ENCODE results near the gene ZNF76.
A peak's percentile ranks its signal among the peaks of the same experiment; 100 is the strongest.
"Not testable (repeated sequence)": the region's sequence is repeated elsewhere in the genome, so short reads cannot be mapped to it uniquely, and the experiment has no call there.

ZNF76 gene

DNA sequence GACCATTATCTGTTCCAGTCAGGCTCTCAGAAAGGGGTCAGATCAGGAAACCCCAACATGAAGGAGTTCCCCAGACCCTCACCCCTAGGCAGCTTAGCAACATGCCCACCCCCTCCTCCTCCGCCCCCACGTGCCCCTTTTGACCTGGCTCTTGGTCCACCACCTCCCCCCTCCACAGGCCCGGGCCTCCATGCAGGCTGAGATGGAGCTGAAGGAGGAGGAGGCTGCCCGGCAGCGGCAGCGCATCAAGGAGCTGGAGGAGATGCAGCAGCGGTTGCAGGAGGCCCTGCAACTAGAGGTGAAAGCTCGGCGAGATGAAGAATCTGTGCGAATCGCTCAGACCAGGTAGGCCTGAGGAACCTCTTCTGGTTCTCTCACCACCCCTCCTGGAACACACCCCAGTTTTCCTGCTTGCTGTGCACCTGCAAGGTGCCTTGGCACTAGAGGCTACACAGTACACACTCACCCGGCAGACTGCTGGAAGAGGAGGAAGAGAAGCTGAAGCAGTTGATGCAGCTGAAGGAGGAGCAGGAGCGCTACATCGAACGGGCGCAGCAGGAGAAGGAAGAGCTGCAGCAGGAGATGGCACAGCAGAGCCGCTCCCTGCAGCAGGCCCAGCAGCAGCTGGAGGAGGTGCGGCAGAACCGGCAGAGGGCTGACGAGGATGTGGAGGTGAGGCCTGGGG is 60.0 kb downstream of the ZNF76 start:
- no peak for DNase-seq (ENCODE audit: insufficient read length)
- no peak for FAIRE-seq
- TF ChIP-seq TAF1 (IDR thresholded peaks at IDR 0.05; ENCODE audit: borderline replicate concordance, low read depth, low read length) (no peak), POLR2AphosphoS5 (IDR thresholded peaks at IDR 0.05; ENCODE audit: low read depth, low read length) (no peak), POLR2A (IDR thresholded peaks at IDR 0.05; ENCODE audit: low read depth, low read length) (no peak)

GRCh38 chr6:35320031-35320410 is 60.5 kb downstream of the ZNF76 start:
- no peak for TF ChIP-seq TAF1 (IDR thresholded peaks at IDR 0.05; ENCODE audit: borderline replicate concordance, low read depth, low read length)
- TF ChIP-seq POLR2A (IDR thresholded peaks at IDR 0.05; ENCODE audit: low read depth, low read length), result no peak
- no peak for TF ChIP-seq POLR2AphosphoS5 (IDR thresholded peaks at IDR 0.05; ENCODE audit: low read depth, low read length)
- DNase-seq (ENCODE audit: insufficient read length) (no peak), FAIRE-seq (no peak)

- DNase-seq (ENCODE audit: insufficient read length), result no peak
- TF ChIP-seq TAF1 (IDR thresholded peaks at IDR 0.05; ENCODE audit: borderline replicate concordance, low read depth, low read length) (no peak), POLR2A (IDR thresholded peaks at IDR 0.05; ENCODE audit: low read depth, low read length) (no peak), POLR2AphosphoS5 (IDR thresholded peaks at IDR 0.05; ENCODE audit: low read depth, low read length) (no peak)
- FAIRE-seq, result no peak
Observed at GRCh38 chr6:35321091-35321490, 61.6 kb downstream of the ZNF76 start.

DNA sequence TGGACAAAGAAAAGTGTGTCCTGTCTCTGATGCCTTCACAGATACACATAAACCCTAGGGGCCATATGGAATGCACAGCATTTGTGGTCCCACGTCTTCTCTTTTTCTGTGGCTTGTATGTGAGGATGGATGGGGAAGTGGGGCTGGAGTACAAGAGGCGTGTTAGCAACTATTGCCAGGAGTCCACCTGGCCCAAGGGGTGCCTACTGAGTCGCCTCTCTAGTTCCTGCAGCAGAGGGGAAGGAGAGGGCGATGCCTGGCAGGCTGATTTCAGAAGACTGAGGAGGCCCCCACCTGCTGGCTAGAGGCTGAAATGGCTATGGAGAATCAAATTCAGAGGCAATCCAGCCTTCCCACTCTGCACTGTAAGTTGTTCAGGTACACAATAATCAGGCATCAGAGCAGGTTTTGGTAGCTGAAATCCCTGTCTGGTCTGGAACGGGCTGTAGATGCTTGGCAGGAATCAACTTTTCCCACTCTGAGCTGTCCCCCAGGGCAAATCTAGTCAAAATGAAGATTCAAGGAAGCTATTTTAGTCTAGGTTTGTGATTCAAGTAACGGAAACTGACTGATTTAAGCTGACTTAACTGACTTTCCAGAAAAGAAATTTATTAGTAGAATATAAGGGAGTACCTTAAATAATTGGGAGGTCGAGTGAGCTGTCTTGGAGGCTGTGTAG is 68.0 kb downstream of the ZNF76 start:
- TF ChIP-seq POLR2AphosphoS5 (IDR thresholded peaks at IDR 0.05; ENCODE audit: low read depth, low read length), result no peak
- TF ChIP-seq TAF1 (IDR thresholded peaks at IDR 0.05; ENCODE audit: borderline replicate concordance, low read depth, low read length), result no peak
- no peak for TF ChIP-seq POLR2A (IDR thresholded peaks at IDR 0.05; ENCODE audit: low read depth, low read length)
- peak; percentile 51 for DNase-seq (ENCODE audit: insufficient read length)
- FAIRE-seq, result no peak

DNA sequence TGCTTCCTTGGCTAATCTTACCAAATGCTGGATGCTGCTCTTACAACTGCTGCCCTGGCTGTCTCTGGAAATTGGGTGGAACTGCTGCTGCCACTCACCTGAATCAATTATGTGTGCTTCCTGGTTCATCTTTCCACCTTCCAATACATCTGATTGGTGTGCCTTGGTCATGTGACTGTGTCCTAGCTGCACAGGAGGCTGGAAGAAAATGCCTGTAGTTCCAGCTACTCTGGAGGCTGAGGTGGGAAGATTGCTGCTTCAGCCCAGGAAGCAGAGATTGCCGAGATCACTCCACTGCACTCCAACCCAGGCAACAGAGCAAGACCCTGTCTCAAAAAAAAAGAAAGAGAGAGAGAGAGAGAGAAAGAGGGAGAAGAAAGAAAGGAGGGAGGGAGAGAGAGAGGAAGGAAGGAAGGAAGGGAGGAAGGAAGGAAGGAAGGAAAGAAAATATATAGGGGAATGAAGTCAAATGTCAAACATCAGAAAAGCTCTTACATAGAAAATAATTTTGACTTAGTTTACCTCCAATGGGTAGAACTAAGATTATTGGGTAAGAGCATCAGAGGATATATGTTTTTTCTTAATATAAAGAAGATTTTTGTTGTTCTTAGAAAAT is 68.7 kb downstream of the ZNF76 start:
- no peak for TF ChIP-seq POLR2A (IDR thresholded peaks at IDR 0.05; ENCODE audit: low read depth, low read length)
- TF ChIP-seq TAF1 (IDR thresholded peaks at IDR 0.05; ENCODE audit: borderline replicate concordance, low read depth, low read length), result no peak
- no peak for TF ChIP-seq POLR2AphosphoS5 (IDR thresholded peaks at IDR 0.05; ENCODE audit: low read depth, low read length)
- DNase-seq (ENCODE audit: insufficient read length), result no peak
- FAIRE-seq, result no peak

DNA sequence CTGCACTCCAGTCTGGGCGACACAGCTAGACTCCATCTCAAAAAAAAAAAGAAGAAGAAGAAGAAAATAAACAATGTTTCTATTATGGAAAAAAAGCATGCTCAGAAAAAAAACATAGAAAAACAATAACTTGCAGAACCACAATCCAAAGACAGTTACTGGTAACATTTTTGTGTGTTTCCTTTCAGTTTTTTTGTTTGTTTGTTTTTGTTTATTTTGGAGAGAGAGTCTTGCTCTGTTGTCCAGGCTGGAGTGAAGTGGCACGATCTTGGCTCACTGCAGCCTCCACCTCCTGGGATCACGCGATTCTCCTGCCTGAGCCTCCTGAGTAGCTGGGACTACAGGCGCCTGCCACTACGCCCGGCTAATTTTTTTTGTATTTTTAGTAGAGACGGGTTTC is 69.4 kb downstream of the ZNF76 start:
- not testable (repeated sequence) for FAIRE-seq; DNase-seq (ENCODE audit: insufficient read length)

DNA sequence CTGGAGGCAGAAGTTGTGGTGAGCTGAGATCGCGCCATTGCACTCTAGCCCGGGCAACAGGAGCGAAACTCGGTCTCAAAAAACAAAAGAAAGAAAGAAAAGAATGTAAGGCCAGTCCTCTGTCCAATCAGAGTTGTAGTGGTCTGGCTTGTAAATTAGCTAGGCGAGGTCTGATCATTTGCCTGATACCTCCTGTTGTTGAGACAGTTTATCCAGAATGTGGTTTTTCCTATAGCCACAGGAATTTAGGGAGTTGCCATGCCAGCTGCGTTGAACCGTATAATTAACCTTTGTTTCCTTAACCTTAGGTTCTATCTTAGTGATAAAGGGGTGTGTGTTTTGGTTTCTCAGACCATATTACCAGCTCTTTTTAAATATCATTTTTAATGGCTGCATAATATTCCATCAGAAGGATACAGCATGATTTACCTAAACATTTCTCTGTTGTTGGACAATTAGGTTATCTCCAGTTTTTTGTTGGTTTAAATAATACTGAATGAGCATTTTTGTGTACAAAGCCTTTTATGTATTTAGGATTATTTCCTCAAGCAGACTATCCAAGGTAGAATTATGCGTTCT is 71.1 kb downstream of the ZNF76 start:
- no peak for FAIRE-seq
- DNase-seq (ENCODE audit: insufficient read length), result no peak
- TF ChIP-seq POLR2AphosphoS5 (IDR thresholded peaks at IDR 0.05; ENCODE audit: low read depth, low read length) (no peak), POLR2A (IDR thresholded peaks at IDR 0.05; ENCODE audit: low read depth, low read length) (no peak), TAF1 (IDR thresholded peaks at IDR 0.05; ENCODE audit: borderline replicate concordance, low read depth, low read length) (no peak)

DNA sequence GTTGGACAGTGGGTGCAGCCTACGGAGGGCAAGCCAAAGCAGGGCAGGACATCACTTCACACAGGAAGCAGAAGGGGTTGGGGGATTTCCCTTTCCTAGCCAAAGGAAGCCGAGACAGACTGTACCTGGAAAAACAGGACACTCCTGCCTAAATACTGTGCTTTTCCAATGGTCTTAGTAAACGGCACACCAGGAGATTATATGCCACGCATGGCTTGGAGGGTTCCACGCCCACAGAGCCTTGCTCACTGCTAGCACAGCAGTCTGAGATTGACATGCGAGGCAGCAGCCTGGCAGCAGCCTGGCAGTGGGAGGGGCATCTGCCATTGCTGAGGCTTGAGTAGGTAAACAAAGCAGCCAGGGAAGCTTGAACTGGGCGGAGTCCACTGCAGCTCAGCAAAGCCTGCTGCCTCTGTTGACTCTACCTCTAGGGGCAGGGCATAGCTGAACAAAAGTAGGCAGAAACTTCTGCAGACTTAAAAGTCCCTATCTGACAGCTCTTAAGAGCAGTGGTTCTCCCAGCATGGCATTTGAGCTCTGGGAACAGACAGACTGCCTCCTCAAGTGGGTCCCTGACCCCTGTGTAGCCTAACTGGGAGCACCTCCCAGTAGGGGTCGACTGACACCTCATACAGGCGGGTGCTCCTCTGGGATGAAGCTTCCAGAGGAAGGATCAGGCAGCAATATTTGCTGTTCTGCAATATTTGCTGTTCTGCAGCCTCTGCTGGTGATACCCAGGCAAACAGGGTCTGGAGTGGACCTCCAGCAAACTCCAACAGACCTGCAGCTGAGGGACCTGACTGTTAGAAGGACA is 72.7 kb downstream of the ZNF76 start:
- not testable (repeated sequence) for DNase-seq (ENCODE audit: insufficient read length); FAIRE-seq

- no peak for DNase-seq (ENCODE audit: insufficient read length)
- FAIRE-seq, result no peak
- TF ChIP-seq TAF1 (IDR thresholded peaks at IDR 0.05; ENCODE audit: borderline replicate concordance, low read depth, low read length), result no peak
- no peak for TF ChIP-seq POLR2A (IDR thresholded peaks at IDR 0.05; ENCODE audit: low read depth, low read length)
- no peak for TF ChIP-seq POLR2AphosphoS5 (IDR thresholded peaks at IDR 0.05; ENCODE audit: low read depth, low read length)
Observed at GRCh38 chr6:35341557-35341956, 82.0 kb downstream of the ZNF76 start.

- FAIRE-seq, result peak; percentile 99
- TF ChIP-seq POLR2AphosphoS5 (IDR thresholded peaks at IDR 0.05; ENCODE audit: low read depth, low read length) (no peak), POLR2A (IDR thresholded peaks at IDR 0.05; ENCODE audit: low read depth, low read length) (no peak), TAF1 (IDR thresholded peaks at IDR 0.05; ENCODE audit: borderline replicate concordance, low read depth, low read length) (no peak)
- peak; percentile 99 for DNase-seq (ENCODE audit: insufficient read length)
Observed at GRCh38 chr6:35342258-35343091, 82.9 kb downstream of the ZNF76 start, which contains the start of gene PPARD. PPARD (plus strand) TSS chr6:35342558; CDS start chr6:35411088, 68,530 bp downstream.

Data from GM12892 (cell line).